Measurements from ENCODE around the gene DNAH11. TPM values are rescaled to one million over a fixed set of nuclear protein-coding genes. Genes with fewer than 3 reads are reported as not detected.

Gene DNAH11
- total and polyA plus RNA-seq, 2 of the 4 experiments (the other 2 are of a cell fraction), result not detected

DNA sequence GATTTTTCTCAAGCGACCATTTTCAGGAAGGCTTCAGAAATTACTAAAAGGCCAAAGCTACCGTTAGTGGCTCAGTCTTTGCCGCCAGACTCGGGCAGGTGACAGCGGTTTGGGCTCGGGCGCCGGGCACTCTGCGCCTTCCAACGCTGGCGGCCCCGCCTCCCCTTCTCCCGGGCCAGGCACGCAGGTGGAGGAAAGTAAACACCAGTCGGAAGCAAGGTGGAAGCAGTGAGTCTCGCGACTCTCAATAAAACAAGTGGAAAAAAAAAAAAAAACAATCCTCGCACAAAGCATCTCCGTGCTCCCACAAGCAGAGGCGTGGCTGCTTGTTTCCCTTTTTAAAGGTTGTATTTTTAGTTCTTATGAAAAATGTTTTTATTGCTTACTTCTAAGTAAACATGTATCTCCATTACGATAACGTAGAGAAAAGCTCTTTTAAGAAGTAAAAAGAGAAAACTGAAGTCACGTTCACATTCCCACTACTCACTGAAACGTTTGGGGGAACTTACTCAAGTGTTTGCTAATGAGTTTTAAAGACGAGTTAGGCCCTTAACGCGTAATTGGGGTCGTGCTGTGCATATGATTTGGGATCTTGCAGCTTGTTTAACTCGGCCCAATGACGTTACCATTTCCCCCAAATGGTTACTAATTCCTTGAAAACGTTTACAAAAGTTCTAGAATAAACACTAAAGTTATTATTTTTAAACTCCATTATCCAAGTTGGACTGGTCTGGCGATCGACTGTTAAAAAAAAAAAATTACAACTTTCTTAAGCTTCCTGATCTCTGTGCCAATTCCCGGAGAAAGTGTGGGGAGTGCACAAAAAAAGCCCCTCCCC lies 402.0 kb downstream of the DNAH11 start:
- Histone ChIP-seq H2AFZ (replicated peaks; ENCODE audit: low read length, poor library complexity) (peak overlapping the region; percentile 99), H3K27me3 (ENCODE audit: control insufficient read depth, insufficient read depth, low read length) (0 out of 2 replicates have a peak, but pooled peaks cover 2% of the 10 kb centered on the region), H2BK20ac (ENCODE audit: low read depth, low read length) (no peak overlapping the region), H2BK15ac (ENCODE audit: low read depth, low read length) (no peak overlapping the region), H3K4ac (ENCODE audit: low read depth, low read length) (no peak overlapping the region), H3K18ac (ENCODE audit: low read depth, low read length) (peak overlapping the region; percentile 29; the same call in 1 of the 2 replicates), H3K56ac (ENCODE audit: extremely low read depth, insufficient read depth, low read length) (no peak overlapping the region), H3K79me1 (ENCODE audit: low read depth in 1 of 2, low read length in 2 of 2) (peaks cover 13 to 18% of the 10 kb centered on the region in 2 experiments), H3K9me3 (ENCODE audit: control insufficient read depth, insufficient read depth, low read length) (no peaks in the 10 kb centered on the region), H2AK5ac (ENCODE audit: low read depth, low read length) (no peak overlapping the region), H3K4me1 (ENCODE audit: control insufficient read depth, insufficient read depth, low read length) (peaks cover 3% of the 10 kb centered on the region; the same call in 1 of the 2 replicates), H3K36me3 (ENCODE audit: control insufficient read depth, insufficient read depth, low read length) (no peaks in the 10 kb centered on the region), H3K27ac (ENCODE audit: insufficient read depth, low read length) (peak overlapping the region; percentile 34; the same call in 1 of the 2 replicates), H3K9ac (ENCODE audit: low read depth, low read length) (peak overlapping the region; percentile 50), H2BK5ac (ENCODE audit: low read depth, low read length, poor library complexity, severe bottlenecking) (no peak overlapping the region), H2AK9ac (replicated peaks; ENCODE audit: low read depth, low read length, poor library complexity) (peak overlapping the region; percentile 6), H4K5ac (ENCODE audit: low read depth, low read length) (peak overlapping the region; percentile 25; the same call in 1 of the 2 replicates), H4K20me1 (ENCODE audit: insufficient read depth, low read length) (no peaks in the 10 kb centered on the region; the same call in 1 of the 2 replicates), H2BK120ac (ENCODE audit: low read depth, low read length) (no peak overlapping the region), H3K4me2 (ENCODE audit: low read depth, low read length) (peak overlapping the region; percentile 99), H3K4me3 (ENCODE audit: insufficient read depth, low read depth, low read length) (peak overlapping the region; percentile 81), H4K91ac (ENCODE audit: insufficient read depth, low read depth, low read length) (no peak overlapping the region; the same call in 1 of the 2 replicates), H3K9me1 (ENCODE audit: insufficient read depth, low read length) (no peaks in the 10 kb centered on the region; the same call in 1 of the 2 replicates), H3K14ac (replicated peaks; ENCODE audit: low read depth, low read length) (no peak overlapping the region; the same call in 1 of the 2 replicates), H3K23ac (ENCODE audit: low read depth, low read length) (peak overlapping the region; percentile 77), H4K8ac (ENCODE audit: low read depth in 2 of 2, low read length in 2 of 2) (no peak overlapping the region; a peak in 1 of 4 replicates)
- ChIA-PET CTCF (interaction anchor here (1.1 to 1.4 kb wide), 2 partner anchors 25 to 137 kb away, joined by 3 read pairs; no protein-coding TSS in a partner anchor), POLR2A (ENCODE audit: unreplicated experiment) (no interaction called here)
- no TSS peak for BruUV-seq (replicated peaks)
- in situ Hi-C loops (cut with MboI; ENCODE audit: low sequenced_read_pairs), result no loop called here
- intact Hi-C loops (cut with micrococcal nuclease), result loop anchor here (2.0 kb wide), 1 partner anchor 56 kb away; no protein-coding TSS in a partner anchor
- DNase-seq (peak; percentile 40), ATAC-seq (ENCODE audit: low read depth) (no peak)
- no CpG with 5 or more reads among the region's 34 CpGs for whole genome bisulfite sequencing, 2 experiments (ENCODE audit: extremely low coverage in 2 of 2, insufficient read length in 1 of 2)
- TF ChIP-seq, protein P1, sequence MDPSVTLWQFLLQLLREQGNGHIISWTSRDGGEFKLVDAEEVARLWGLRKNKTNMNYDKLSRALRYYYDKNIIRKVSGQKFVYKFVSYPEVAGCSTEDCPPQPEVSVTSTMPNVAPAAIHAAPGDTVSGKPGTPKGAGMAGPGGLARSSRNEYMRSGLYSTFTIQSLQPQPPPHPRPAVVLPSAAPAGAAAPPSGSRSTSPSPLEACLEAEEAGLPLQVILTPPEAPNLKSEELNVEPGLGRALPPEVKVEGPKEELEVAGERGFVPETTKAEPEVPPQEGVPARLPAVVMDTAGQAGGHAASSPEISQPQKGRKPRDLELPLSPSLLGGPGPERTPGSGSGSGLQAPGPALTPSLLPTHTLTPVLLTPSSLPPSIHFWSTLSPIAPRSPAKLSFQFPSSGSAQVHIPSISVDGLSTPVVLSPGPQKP (IDR thresholded peaks at IDR 0.05; ENCODE audit: borderline replicate concordance, low read depth, low read length), result no peak
- TF ChIP-seq BHLHE40 (IDR thresholded peaks at IDR 0.05; ENCODE audit: low read depth, low read length) (no peak), CEBPB (IDR thresholded peaks at IDR 0.05; ENCODE audit: low read depth, low read length) (no peak), MAZ (IDR thresholded peaks at IDR 0.05; ENCODE audit: borderline replicate concordance, low read depth, low read length) (no peak), RCOR1 (IDR thresholded peaks at IDR 0.05; ENCODE audit: insufficient replicate concordance, low read length) (no peak)
- dilution Hi-C loops (cut with HindIII; ENCODE audit: low sequenced_read_pairs, unreplicated experiment), result no loop called here

Data from IMR-90 (cell line).